Fibroblast of pulmonary artery (primary cell): Measurements from ENCODE around the gene AJUBA.
"Not testable (repeated sequence)": the region's sequence is repeated elsewhere in the genome, so short reads cannot be mapped to it uniquely, and the experiment has no call there.

Experiments used
- DNase-seq: peaks from one replicate; pipeline ENCODE4 v3.0.0-alpha.2; 2010; ENCODE audit warnings: low read depth
- H3K4me3 ChIP-seq: replicated peaks from 2 replicates; pipeline ENCODE4 v1.5.1; 2011; ENCODE audit warnings: low read depth, mild to moderate bottlenecking, control low read depth, low read length, moderate library complexity
- CTCF ChIP-seq: IDR thresholded peaks from 2 replicates; pipeline ENCODE4 v1.5.1; 2011; ENCODE audit warnings: mild to moderate bottlenecking, control low read depth, low read length, inconsistent platforms; ENCODE audit errors: missing control alignments

Gene AJUBA

GRCh38 chr14:22974530-22975313 lies 7.6 kb downstream of the AJUBA start:
- H3K4me3 ChIP-seq: no peak overlapping the region
- no peak for TF ChIP-seq CTCF
- no peak for DNase-seq

- peak; percentile 82 for DNase-seq
- peak; percentile 74 for TF ChIP-seq CTCF
- H3K4me3 ChIP-seq: no peak overlapping the region
Observed at GRCh38 chr14:22973217-22974032, 8.9 kb downstream of the AJUBA start.

GRCh38 chr14:22972313-22972930 lies 9.9 kb downstream of the AJUBA start:
- no peak overlapping the region for H3K4me3 ChIP-seq
- no peak for TF ChIP-seq CTCF
- no peak for DNase-seq

- no peak for TF ChIP-seq CTCF
- H3K4me3 ChIP-seq: no peak overlapping the region
- no peak for DNase-seq
Observed at GRCh38 chr14:22971152-22971551, 11.2 kb downstream of the AJUBA start.

GRCh38 chr14:22966783-22967269 lies 15.5 kb downstream of the AJUBA start:
- TF ChIP-seq CTCF: no peak
- no peak for DNase-seq
- H3K4me3 ChIP-seq: no peak overlapping the region

- not testable (repeated sequence) for H3K4me3 ChIP-seq, DNase-seq
Observed at GRCh38 chr14:22965916-22966782, 16.2 kb downstream of the AJUBA start.
